Activated T-helper 17 cell treated with anti-CD3 and anti-CD28 coated beads, Interleukin-2, amount 50 U/mL, for 72 hours (primary cell): ENCODE data around the gene AURKA. TPM values are rescaled to one million over a fixed set of nuclear protein-coding genes. Genes with fewer than 3 reads are reported as not detected.
"Not testable (repeated sequence)": the region's sequence is repeated elsewhere in the genome, so short reads cannot be mapped to it uniquely, and the experiment has no call there.

Experiments
- ATAC-seq: fragments of 150-1000 bp; cut with Tn5 transposase; replicated peaks from 2 replicates; pipeline ENCODE4 v1.10.0; 2021; ENCODE audit warnings: mild to moderate bottlenecking, moderate library complexity
- H3K27ac Mint-ChIP-seq: one replicate; pipeline ENCODE4 v1.8.0; 2022; ENCODE audit warnings: mixed read lengths
- H3K27me3 Mint-ChIP-seq: one replicate; pipeline ENCODE4 v1.8.0; 2022; ENCODE audit warnings: mixed read lengths
- H3K36me3 Mint-ChIP-seq: one replicate; pipeline ENCODE4 v1.8.0; 2022; ENCODE audit warnings: low read depth, mild to moderate bottlenecking, mixed read lengths
- H3K4me1 Mint-ChIP-seq: one replicate; pipeline ENCODE4 v1.8.0; 2022; ENCODE audit warnings: mixed read lengths
- H3K4me3 Mint-ChIP-seq: one replicate; pipeline ENCODE4 v1.8.0; 2022; ENCODE audit warnings: mild to moderate bottlenecking, mixed read lengths
- H3K9me3 Mint-ChIP-seq: one replicate; pipeline ENCODE4 v1.8.0; 2022; ENCODE audit warnings: mixed read lengths
- total RNA-seq, 2 donors: library from RNA; stranded (reverse); gene quantifications; one replicate each; pipeline ENCODE4 v1.2.3, GENCODE V29; 2022

The AURKA gene
- total RNA-seq, 2 donors from 2014 or later = 86.3 to 112 TPM

DNA sequence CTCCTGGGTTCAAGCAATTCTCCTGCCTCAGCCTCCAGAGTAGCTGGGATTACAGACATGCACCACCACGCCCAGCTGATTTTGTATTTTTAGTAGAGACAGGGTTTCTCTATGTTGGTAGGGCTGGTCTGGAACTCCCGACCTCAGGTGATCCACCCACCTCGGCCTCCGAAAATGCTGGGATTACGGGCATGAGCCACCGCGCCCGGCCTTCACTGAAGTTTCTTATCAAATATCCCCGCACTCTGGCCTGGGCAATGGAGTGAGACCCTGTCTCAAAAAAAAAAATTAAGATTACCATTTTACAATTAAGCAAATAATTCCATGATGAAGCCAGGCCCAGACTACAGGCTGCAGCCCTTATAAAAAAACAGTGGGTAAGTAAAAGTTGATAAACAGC lies 1.6 kb downstream of the AURKA start:
- H3K4me3 Mint-ChIP-seq, H3K27me3 Mint-ChIP-seq, ATAC-seq, H3K9me3 Mint-ChIP-seq, H3K27ac Mint-ChIP-seq: not testable (repeated sequence)
- peaks cover 27% of the 10 kb centered on the region for H3K4me1 Mint-ChIP-seq
- H3K36me3 Mint-ChIP-seq = peaks cover 27% of the 10 kb centered on the region

GRCh38 chr20:56389807-56390206 lies 2.2 kb downstream of the AURKA start:
- Mint-ChIP-seq H3K27me3 (no peaks in the 10 kb centered on the region), H3K9me3 (no peaks in the 10 kb centered on the region), H3K4me1 (peaks cover 26% of the 10 kb centered on the region), H3K4me3 (no peak overlapping the region), H3K27ac (peak overlapping the region; percentile 46), H3K36me3 (peaks cover 27% of the 10 kb centered on the region)
- ATAC-seq = no peak

DNA sequence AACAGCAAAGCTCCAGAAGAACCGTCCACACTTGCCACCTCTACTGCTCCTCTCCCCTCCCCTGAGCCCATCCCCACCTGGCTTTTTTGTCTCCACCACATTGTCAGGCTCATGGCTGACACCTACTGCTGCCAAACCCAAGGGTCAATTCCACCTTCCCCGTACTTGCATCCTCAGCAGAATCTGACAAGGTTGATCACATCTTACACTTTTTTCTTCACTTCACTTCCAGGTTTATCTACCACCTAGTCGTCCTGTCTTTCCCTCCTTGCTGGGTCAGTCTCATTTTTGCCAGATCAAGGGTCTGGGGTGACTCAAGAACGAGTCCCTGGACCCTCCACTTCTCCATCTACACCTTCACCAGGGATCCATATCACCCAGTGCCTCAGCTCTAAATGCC lies 3.1 kb downstream of the AURKA start:
- Mint-ChIP-seq H3K27ac (peak overlapping the region; percentile 46), H3K9me3 (no peaks in the 10 kb centered on the region), H3K36me3 (peaks cover 28% of the 10 kb centered on the region), H3K4me3 (no peak overlapping the region), H3K4me1 (peaks cover 26% of the 10 kb centered on the region), H3K27me3 (no peaks in the 10 kb centered on the region)
- ATAC-seq = no peak

DNA sequence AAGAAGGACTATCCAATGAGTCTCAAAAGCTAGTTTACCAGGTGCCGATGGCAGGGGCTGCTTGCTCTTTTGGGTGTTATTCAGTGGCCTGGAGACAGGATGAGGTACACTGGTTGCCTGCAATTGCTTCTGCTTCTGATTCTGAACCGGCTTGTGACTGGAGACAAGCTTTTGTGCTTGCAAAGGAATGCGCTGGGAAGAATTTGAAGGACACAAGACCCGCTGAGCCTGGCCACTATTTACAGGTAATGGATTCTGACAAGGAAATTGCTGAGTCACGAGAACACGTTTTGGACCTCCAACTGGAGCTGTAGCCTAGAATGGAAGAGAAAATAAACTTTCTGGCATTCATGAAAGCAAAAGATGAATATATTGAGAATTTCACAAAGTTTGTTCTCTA lies 5.8 kb downstream of the AURKA start:
- no peak overlapping the region for H3K27ac Mint-ChIP-seq
- no peaks in the 10 kb centered on the region for H3K27me3 Mint-ChIP-seq
- H3K9me3 Mint-ChIP-seq = no peaks in the 10 kb centered on the region
- peaks cover 55% of the 10 kb centered on the region for H3K36me3 Mint-ChIP-seq
- H3K4me1 Mint-ChIP-seq = peaks cover 18% of the 10 kb centered on the region
- ATAC-seq = no peak
- no peak overlapping the region for H3K4me3 Mint-ChIP-seq

DNA sequence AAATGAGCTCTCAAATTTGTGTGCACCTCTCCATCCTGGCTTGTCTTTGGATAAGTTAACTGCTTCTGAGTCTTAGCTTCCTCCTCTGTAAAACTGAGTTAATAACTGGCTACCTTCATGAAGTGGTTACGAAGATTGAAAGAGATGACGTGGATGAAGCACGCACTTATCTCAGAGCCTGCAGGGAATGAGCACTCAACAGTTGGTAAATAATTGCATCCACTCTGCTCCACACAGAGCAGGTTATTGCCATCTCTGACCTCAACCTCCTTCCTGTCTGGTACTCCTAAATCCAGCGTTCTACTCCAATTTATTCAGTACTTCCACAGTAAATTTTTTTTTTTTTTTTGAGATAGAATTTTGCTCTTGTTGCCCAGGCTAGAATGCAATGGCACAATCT lies 6.9 kb downstream of the AURKA start:
- ATAC-seq = no peak
- no peaks in the 10 kb centered on the region for H3K9me3 Mint-ChIP-seq
- peaks cover 66% of the 10 kb centered on the region for H3K36me3 Mint-ChIP-seq
- no peaks in the 10 kb centered on the region for H3K27me3 Mint-ChIP-seq
- H3K4me1 Mint-ChIP-seq = peaks cover 14% of the 10 kb centered on the region
- no peak overlapping the region for H3K4me3 Mint-ChIP-seq
- H3K27ac Mint-ChIP-seq = no peak overlapping the region

DNA sequence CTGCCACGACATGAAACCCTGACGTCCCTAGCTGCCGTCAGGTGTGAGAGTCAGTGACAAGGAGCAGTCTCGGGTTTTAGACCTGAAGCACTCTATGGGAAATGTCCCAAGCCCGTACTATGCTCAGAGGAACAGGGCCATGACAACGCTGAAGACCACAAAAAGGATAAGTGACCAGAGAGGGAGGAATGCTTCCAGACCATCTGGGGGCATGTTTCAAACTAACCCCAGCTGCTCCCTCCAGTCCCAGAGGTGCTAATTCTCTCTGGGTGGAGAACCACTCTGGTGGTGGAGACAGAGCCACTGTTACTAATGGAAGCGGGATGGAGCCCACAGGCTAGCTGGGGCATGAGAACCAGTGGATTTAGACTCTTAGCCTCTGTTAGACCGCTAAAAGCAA lies 8.7 kb downstream of the AURKA start:
- no peak for ATAC-seq
- H3K9me3 Mint-ChIP-seq = no peaks in the 10 kb centered on the region
- no peaks in the 10 kb centered on the region for H3K4me1 Mint-ChIP-seq
- peak overlapping the region; percentile 38 for H3K27ac Mint-ChIP-seq
- no peaks in the 10 kb centered on the region for H3K27me3 Mint-ChIP-seq
- peaks cover 83% of the 10 kb centered on the region for H3K36me3 Mint-ChIP-seq
- no peak overlapping the region for H3K4me3 Mint-ChIP-seq

DNA sequence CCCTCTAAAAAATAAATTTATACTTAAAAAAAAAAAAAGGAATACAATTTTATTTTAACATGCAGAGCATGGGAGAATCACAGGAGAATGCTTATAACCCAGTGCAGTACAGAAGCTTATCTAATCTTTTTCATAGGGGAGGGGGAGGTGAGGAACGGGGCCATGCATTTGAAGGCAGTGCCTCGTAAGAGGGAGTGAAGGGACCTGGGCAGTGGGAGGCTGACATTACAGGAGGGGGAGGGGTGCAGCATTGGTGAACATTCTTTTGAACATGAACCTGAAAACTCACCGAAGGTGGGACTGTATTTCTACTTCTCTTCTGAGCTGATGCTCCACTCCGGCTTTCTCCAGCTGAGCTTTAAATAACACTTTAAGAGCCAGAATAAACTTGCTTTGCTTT lies 9.3 kb downstream of the AURKA start:
- H3K4me3 Mint-ChIP-seq = no peak overlapping the region
- H3K27me3 Mint-ChIP-seq = no peaks in the 10 kb centered on the region
- ATAC-seq = no peak
- peaks cover 89% of the 10 kb centered on the region for H3K36me3 Mint-ChIP-seq
- H3K9me3 Mint-ChIP-seq = no peaks in the 10 kb centered on the region
- no peak overlapping the region for H3K27ac Mint-ChIP-seq
- H3K4me1 Mint-ChIP-seq = no peaks in the 10 kb centered on the region

DNA sequence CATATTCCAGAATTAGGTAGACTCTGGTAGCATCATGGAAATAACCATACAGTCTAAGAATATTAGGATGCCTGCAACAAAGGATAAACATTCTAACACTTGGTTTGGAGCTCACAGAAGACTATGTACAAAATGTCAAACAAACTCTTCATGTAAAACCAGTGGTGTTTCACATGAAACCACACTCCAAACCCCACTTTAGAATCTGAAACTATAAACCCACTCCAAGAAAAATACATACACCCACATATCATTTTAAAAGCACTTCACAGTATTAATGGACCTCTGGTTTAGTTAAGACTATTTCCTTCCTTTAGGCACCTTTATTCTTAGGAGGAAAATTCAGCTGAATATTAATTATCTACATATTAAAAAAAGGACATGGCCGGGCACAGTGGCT lies 10.5 kb downstream of the AURKA start:
- H3K27ac Mint-ChIP-seq = no peak overlapping the region
- no peaks in the 10 kb centered on the region for H3K9me3 Mint-ChIP-seq
- no peaks in the 10 kb centered on the region for H3K27me3 Mint-ChIP-seq

GRCh38 chr20:56380375-56380774 lies 11.6 kb downstream of the AURKA start:
- Mint-ChIP-seq H3K9me3 (no peaks in the 10 kb centered on the region), H3K27ac (no peak overlapping the region), H3K4me3 (no peak overlapping the region), H3K27me3 (no peaks in the 10 kb centered on the region), H3K4me1 (no peaks in the 10 kb centered on the region), H3K36me3 (peaks cover 96% of the 10 kb centered on the region)
- ATAC-seq = no peak

More for the DNA sequence above, 10.5 kb downstream of the AURKA start:
- no peak for ATAC-seq
- no peaks in the 10 kb centered on the region for H3K4me1 Mint-ChIP-seq
- H3K36me3 Mint-ChIP-seq = peaks cover 96% of the 10 kb centered on the region
- H3K4me3 Mint-ChIP-seq = no peak overlapping the region

DNA sequence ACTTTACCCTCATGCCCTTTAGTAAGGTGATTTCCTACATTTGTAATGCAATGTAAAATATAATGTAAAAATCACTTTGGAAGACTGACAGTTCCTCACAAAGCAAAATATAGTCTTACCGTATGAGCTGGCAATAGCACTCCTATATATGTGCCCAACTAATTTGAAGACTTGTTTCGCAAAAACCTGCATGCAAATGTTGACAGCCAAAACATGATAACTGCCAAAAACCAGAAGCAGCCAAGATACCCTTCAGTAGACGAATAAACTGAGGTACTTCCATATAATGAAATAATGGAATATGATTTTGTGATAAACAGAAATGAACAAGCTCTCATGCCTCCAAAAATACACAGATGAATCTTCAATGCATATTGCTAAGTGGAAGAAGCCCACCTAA lies 13.6 kb downstream of the AURKA start:
- peaks cover 90% of the 10 kb centered on the region for H3K36me3 Mint-ChIP-seq
- H3K4me1 Mint-ChIP-seq = no peaks in the 10 kb centered on the region
- H3K4me3 Mint-ChIP-seq = no peak overlapping the region
- H3K27ac Mint-ChIP-seq = no peak overlapping the region
- ATAC-seq = no peak
- H3K9me3 Mint-ChIP-seq = no peaks in the 10 kb centered on the region
- H3K27me3 Mint-ChIP-seq = no peaks in the 10 kb centered on the region

DNA sequence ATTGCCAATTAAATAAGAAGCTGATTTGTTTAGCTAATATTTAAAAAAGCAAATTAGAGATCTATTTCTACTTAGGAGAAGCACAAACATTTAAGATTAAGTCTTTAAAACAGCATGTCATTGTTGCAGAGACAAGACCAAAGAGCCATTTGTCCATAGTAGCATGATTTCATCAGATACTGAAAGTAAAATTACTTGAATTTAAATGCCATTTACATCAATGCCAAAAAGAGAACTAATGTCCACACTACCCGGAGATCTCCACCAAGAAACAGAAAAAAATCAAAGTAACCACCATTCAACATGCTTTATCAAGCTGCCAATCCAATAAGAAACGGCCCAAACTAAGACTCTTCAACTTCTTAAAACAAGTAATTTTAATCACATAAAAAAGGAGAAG lies 15.7 kb downstream of the AURKA start:
- Mint-ChIP-seq H3K27ac (no peak overlapping the region), H3K4me1 (peaks cover 6% of the 10 kb centered on the region), H3K36me3 (peaks cover 79% of the 10 kb centered on the region), H3K27me3 (no peaks in the 10 kb centered on the region), H3K9me3 (no peaks in the 10 kb centered on the region), H3K4me3 (no peak overlapping the region)
- no peak for ATAC-seq

- Mint-ChIP-seq H3K27me3 (no peaks in the 10 kb centered on the region), H3K27ac (no peak overlapping the region), H3K36me3 (peaks cover 79% of the 10 kb centered on the region), H3K4me3 (no peak overlapping the region), H3K4me1 (peaks cover 6% of the 10 kb centered on the region), H3K9me3 (no peaks in the 10 kb centered on the region)
- ATAC-seq = peak; percentile 74
Observed at GRCh38 chr20:56373942-56374341, 18.1 kb downstream of the AURKA start.

DNA sequence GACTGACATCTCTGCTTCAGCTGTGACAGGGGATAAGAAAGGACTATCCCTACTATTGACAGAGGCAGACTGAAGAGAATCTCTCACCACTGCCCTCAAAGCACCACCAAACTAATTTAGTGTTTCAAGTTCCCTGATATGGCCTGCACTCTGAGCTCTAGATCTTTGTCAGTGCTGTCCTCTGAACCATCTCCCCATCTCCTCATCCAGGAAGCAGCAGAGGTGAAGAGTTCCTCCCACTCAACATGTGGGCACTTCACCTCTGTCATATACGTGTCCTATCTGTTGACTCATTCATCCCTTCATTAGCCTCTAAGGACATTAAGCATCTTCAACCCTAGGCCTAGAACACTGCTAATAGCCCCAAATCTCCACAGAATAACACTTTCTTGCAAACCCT lies 19.2 kb downstream of the AURKA start:
- no peaks in the 10 kb centered on the region for H3K27me3 Mint-ChIP-seq

DNA sequence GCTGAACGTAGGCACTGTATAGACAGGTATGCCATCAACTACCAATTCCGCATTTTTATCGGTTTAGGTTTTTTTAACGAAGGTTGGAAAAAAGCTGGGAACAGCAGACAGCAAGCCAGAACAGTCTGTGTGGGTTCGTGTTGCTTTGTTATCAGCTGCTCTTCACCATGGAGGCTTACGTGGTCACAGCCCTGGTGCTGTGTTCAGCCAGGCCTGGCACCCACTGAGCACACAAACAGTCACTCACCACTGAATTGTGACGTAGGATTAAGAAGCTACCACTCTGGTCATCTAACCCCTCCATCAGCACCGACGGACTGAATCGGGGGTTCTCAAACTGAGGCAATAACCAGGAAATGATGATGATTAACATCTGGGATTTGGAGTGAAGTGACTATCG lies 20.0 kb downstream of the AURKA start:
- no peaks in the 10 kb centered on the region for H3K27me3 Mint-ChIP-seq
- H3K27ac Mint-ChIP-seq = no peak overlapping the region
- no peaks in the 10 kb centered on the region for H3K9me3 Mint-ChIP-seq
- peaks cover 79% of the 10 kb centered on the region for H3K36me3 Mint-ChIP-seq
- H3K4me1 Mint-ChIP-seq = peaks cover 6% of the 10 kb centered on the region
- no peak for ATAC-seq
- no peak overlapping the region for H3K4me3 Mint-ChIP-seq

More for the DNA sequence above, 19.2 kb downstream of the AURKA start:
- peak overlapping the region; percentile 8 for H3K27ac Mint-ChIP-seq
- peak; percentile 85 for ATAC-seq
- no peaks in the 10 kb centered on the region for H3K9me3 Mint-ChIP-seq
- H3K36me3 Mint-ChIP-seq = peaks cover 78% of the 10 kb centered on the region
- peaks cover 6% of the 10 kb centered on the region for H3K4me1 Mint-ChIP-seq
- H3K4me3 Mint-ChIP-seq = no peak overlapping the region

DNA sequence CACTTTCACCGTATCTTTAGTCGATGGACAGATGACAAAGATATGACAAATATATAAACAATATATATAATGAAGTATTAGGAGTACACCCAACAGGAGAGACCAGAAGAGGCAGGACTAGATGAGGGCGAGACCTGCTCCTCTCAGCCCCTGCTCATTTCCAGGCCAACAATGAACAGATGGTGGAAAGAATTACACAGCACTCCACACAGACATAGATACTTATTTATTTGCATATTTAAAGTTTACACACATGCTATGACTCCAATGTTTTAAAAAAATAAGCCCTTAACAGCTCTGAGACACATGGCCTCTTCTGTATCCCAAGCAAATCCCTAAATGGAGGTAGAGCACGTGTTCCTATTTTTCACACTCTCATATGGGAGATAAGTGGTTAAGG lies 22.8 kb downstream of the AURKA start:
- Mint-ChIP-seq H3K9me3 (no peaks in the 10 kb centered on the region), H3K4me1 (peaks cover 6% of the 10 kb centered on the region), H3K4me3 (no peak overlapping the region), H3K27me3 (no peaks in the 10 kb centered on the region), H3K36me3 (peaks cover 73% of the 10 kb centered on the region), H3K27ac (no peak overlapping the region)
- no peak for ATAC-seq
